MM.1S (cell line): ENCODE measurements around the gene UTS2R.

Experiments
- CTCF ChIP-seq: fragments of 300-600 bp; sonication (generic); IDR thresholded peaks from 2 replicates; pipeline ENCODE4 v1.5.1; 2016; ENCODE audit warnings: antibody characterized with exemption, low read length, mixed read lengths
- EZH2 ChIP-seq: fragments of 300-600 bp; sonication (generic); optimal IDR thresholded peaks from 2 replicates; pipeline ENCODE3; 2017; ENCODE audit warnings: low read depth, mild to moderate bottlenecking, antibody characterized with exemption, low read length, mixed read lengths
- EZH2phosphoT487 ChIP-seq: fragments of 300-600 bp; sonication (generic); IDR thresholded peaks from 2 replicates; pipeline ENCODE4 v1.6.1; 2018; ENCODE audit warnings: antibody characterized with exemption, low read length

GRCh38 chr17:82327289-82327688, 44.3 kb upstream of the UTS2R start:
- no peak for TF ChIP-seq CTCF
- TF ChIP-seq EZH2phosphoT487 = no peak
- no peak for TF ChIP-seq EZH2
